ENCODE data around the gene EEF1A2.

The EEF1A2 gene

GRCh38 chr20:63539092-63539430 is 40.2 kb upstream of the EEF1A2 start:
- ATAC-seq = no peak
- no peak for TF ChIP-seq ZNF565 (CRISPR knock-in tag; conservative IDR thresholded peaks at IDR 0.05; ENCODE audit: low read depth)
- TF ChIP-seq SNAI2 (CRISPR knock-in tag; IDR thresholded peaks at IDR 0.05) = no peak
- TF ChIP-seq ZC3H10 (CRISPR knock-in tag; IDR thresholded peaks at IDR 0.05) = no peak
- no peak for TF ChIP-seq RARB (CRISPR knock-in tag; IDR thresholded peaks at IDR 0.05)
- TF ChIP-seq, protein P1, sequence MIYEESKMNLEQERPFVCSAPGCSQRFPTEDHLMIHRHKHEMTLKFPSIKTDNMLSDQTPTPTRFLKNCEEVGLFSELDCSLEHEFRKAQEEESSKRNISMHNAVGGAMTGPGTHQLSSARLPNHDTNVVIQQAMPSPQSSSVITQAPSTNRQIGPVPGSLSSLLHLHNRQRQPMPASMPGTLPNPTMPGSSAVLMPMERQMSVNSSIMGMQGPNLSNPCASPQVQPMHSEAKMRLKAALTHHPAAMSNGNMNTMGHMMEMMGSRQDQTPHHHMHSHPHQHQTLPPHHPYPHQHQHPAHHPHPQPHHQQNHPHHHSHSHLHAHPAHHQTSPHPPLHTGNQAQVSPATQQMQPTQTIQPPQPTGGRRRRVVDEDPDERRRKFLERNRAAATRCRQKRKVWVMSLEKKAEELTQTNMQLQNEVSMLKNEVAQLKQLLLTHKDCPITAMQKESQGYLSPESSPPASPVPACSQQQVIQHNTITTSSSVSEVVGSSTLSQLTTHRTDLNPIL (CRISPR knock-in tag; IDR thresholded peaks at IDR 0.05; ENCODE audit: low read depth) = no peak
- TF ChIP-seq CSDC2 (CRISPR knock-in tag; IDR thresholded peaks at IDR 0.05) = no peak
- no peak for TF ChIP-seq ZFP3 (CRISPR knock-in tag; IDR thresholded peaks at IDR 0.05)
- no peak for TF ChIP-seq ZNF70 (CRISPR knock-in tag; IDR thresholded peaks at IDR 0.05)
- TF ChIP-seq TSHZ2 (CRISPR knock-in tag; IDR thresholded peaks at IDR 0.05) = no peak
- no peak for TF ChIP-seq PPARA (CRISPR knock-in tag; IDR thresholded peaks at IDR 0.05; ENCODE audit: borderline replicate concordance)
- TF ChIP-seq ZFP30 (CRISPR knock-in tag; IDR thresholded peaks at IDR 0.05) = no peak
- TF ChIP-seq TCF4 (CRISPR knock-in tag; IDR thresholded peaks at IDR 0.05; ENCODE audit: borderline replicate concordance) = no peak
- no peak for TF ChIP-seq POU6F1 (CRISPR knock-in tag; IDR thresholded peaks at IDR 0.05; ENCODE audit: borderline replicate concordance, low read depth)
- TF ChIP-seq ARNTL (CRISPR knock-in tag; IDR thresholded peaks at IDR 0.05; ENCODE audit: borderline replicate concordance, low read depth) = no peak
- TF ChIP-seq ISL1 (CRISPR knock-in tag; IDR thresholded peaks at IDR 0.05) = no peak
- TF ChIP-seq ZNF8 (CRISPR knock-in tag; IDR thresholded peaks at IDR 0.05) = no peak
- no peak for TF ChIP-seq OSR1 (CRISPR knock-in tag; IDR thresholded peaks at IDR 0.05)

- ATAC-seq = peak; percentile 16
- TF ChIP-seq SNAI2 (CRISPR knock-in tag; IDR thresholded peaks at IDR 0.05) = no peak
Observed at GRCh38 chr20:63538204-63539091, 39.6 kb upstream of the EEF1A2 start.

- peak; percentile 90 for ATAC-seq
- TF ChIP-seq ZNF70 (CRISPR knock-in tag; IDR thresholded peaks at IDR 0.05) (no peak), PPARA (CRISPR knock-in tag; IDR thresholded peaks at IDR 0.05; ENCODE audit: borderline replicate concordance) (no peak), ZC3H10 (CRISPR knock-in tag; IDR thresholded peaks at IDR 0.05) (no peak), PATZ1 (CRISPR knock-in tag; IDR thresholded peaks at IDR 0.05; ENCODE audit: borderline replicate concordance) (peak; percentile 26; the same call in 1 of the 2 replicates)
Observed at GRCh38 chr20:63537525-63538203, 38.8 kb upstream of the EEF1A2 start.

DNA sequence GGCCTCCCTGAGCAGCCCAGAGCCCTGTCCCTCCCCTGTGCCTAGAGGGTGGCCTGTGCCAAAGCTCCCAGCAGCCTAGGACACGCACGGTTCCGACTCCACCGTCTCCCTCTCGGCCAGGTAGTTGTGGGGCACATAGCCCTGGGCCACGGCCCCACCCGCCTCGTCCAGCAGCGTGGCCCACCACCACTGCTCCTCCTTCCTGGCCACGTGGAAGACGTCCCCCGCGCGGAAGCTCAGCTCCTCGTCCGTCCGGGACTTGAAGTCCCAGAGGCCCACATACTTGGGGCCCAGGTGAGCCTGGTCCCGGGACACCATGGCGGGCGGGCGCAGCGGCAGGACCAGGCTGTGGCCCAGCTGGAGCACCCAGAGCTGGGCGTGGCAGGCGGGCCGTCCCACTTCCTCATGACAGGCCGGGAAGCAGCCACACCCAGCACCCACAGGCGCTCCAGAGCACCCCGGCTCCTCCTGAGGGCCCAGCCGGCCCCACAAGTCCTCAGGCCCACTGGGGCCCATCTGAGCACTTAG is 38.2 kb upstream of the EEF1A2 start, which contains the start of gene PTK6:
Gene PTK6, minus strand, starts transcription at position 380 of the 528 bp plus-strand sequence. Its CDS starts 62 bp downstream, at position 318.
- no peak; the same call in 2 of the 3 replicates for ATAC-seq
- TF ChIP-seq ZFP3 (CRISPR knock-in tag; IDR thresholded peaks at IDR 0.05) (no peak), CSDC2 (CRISPR knock-in tag; IDR thresholded peaks at IDR 0.05) (no peak), PPARA (CRISPR knock-in tag; IDR thresholded peaks at IDR 0.05; ENCODE audit: borderline replicate concordance) (no peak), CSRNP3 (CRISPR knock-in tag; IDR thresholded peaks at IDR 0.05) (no peak), SNAI2 (CRISPR knock-in tag; IDR thresholded peaks at IDR 0.05) (no peak), TOX (CRISPR knock-in tag; IDR thresholded peaks at IDR 0.05; ENCODE audit: borderline replicate concordance) (no peak), GLIS3 (CRISPR knock-in tag; IDR thresholded peaks at IDR 0.05) (no peak), BACH2 (CRISPR knock-in tag; IDR thresholded peaks at IDR 0.05; ENCODE audit: borderline replicate concordance) (no peak), POU6F1 (CRISPR knock-in tag; IDR thresholded peaks at IDR 0.05; ENCODE audit: borderline replicate concordance, low read depth) (no peak)
- TF ChIP-seq, protein P1 (CRISPR knock-in tag; IDR thresholded peaks at IDR 0.05; ENCODE audit: low read depth) = no peak

All from SK-N-SH treated with all-trans-retinoic acid at 6 μM for 48 hours (cell line).